AG10803 (cell line): Measurements from ENCODE around the gene AHNAK.
A peak's percentile ranks its signal among the peaks of the same experiment; 100 is the strongest.

Experiments used
- DNase-seq: peaks from one replicate; pipeline ENCODE4 v3.0.0; 2010; ENCODE audit warnings: low read depth
- H3K4me3 ChIP-seq: 2 replicates; pipeline ENCODE4 v1.5.1; 2011; ENCODE audit warnings: mild to moderate bottlenecking, low read length, control low read depth
- TF ChIP-seq, protein P1 (sequence below): conservative IDR thresholded peaks from 2 replicates; pipeline ENCODE4 v1.5.1; 2011; ENCODE audit warnings: mild to moderate bottlenecking, low read length, control low read depth, inconsistent platforms

The AHNAK gene

DNA sequence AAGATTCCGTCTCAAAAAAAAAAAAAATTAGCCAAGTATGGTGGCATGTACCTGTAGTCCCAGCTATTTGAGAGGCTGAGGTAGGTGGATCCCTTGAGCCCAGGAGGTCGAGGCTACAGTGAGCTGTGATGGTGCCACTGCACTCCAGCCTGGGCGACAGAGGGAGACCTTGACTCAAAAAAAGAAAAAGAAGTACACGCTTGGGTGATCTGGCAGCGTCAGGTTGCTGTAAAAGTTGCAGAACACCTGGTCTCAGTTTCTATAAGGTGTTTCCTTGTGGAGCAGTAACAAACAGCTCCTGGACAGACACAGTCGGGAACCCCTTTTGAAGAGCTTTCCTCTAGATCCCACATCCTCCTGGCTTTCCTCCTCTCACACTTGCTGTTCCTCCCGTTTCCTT, 82.0 kb downstream of the AHNAK start:
- DNase-seq = no peak
- H3K4me3 ChIP-seq = no peak overlapping the region

DNA sequence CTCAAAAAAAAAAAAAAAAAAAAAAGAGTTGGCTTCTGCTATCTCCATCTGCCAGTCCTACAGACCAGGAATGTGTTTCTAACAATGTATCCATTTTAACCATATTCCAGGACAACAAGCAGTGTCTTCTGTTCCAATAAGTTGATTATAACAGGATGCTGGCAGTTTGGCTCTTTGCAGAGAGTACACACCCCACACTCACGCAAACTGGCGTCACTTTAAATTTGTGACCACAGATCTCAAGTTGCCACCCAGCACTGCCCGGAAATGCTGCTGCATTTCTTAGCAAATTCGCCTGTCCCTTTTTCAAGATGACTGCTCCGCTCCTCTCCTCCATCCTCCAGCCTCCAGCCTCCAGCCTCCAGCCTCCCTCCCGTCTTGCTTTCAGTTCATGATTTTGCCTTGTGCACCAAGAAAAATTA, 83.5 kb downstream of the AHNAK start:
- peak; percentile 84 for DNase-seq
- no peak overlapping the region for H3K4me3 ChIP-seq
- TF ChIP-seq, protein P1, sequence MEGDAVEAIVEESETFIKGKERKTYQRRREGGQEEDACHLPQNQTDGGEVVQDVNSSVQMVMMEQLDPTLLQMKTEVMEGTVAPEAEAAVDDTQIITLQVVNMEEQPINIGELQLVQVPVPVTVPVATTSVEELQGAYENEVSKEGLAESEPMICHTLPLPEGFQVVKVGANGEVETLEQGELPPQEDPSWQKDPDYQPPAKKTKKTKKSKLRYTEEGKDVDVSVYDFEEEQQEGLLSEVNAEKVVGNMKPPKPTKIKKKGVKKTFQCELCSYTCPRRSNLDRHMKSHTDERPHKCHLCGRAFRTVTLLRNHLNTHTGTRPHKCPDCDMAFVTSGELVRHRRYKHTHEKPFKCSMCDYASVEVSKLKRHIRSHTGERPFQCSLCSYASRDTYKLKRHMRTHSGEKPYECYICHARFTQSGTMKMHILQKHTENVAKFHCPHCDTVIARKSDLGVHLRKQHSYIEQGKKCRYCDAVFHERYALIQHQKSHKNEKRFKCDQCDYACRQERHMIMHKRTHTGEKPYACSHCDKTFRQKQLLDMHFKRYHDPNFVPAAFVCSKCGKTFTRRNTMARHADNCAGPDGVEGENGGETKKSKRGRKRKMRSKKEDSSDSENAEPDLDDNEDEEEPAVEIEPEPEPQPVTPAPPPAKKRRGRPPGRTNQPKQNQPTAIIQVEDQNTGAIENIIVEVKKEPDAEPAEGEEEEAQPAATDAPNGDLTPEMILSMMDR = no peak

More for the DNA sequence above, 82.0 kb downstream of the AHNAK start:
- TF ChIP-seq, protein P1 = no peak

DNA sequence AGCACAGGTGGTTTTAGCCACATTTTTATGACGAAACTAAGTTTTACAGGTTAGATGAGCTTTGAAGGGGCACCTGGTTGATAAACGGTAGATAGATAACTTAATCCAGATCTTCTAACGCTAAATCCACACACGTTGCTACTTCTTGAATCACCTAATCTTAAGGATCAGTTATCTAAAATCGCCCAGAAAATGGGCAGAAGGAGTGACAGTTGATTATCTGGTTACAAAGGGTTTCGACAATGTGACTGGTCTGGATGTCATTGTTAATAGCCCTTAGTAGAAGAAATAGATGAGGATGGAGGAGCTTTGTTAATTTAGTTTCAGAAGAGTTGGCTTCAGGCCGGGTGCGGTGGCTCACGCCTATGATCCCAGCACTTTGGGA, 84.1 kb downstream of the AHNAK start:
- no peak overlapping the region for H3K4me3 ChIP-seq

DNA sequence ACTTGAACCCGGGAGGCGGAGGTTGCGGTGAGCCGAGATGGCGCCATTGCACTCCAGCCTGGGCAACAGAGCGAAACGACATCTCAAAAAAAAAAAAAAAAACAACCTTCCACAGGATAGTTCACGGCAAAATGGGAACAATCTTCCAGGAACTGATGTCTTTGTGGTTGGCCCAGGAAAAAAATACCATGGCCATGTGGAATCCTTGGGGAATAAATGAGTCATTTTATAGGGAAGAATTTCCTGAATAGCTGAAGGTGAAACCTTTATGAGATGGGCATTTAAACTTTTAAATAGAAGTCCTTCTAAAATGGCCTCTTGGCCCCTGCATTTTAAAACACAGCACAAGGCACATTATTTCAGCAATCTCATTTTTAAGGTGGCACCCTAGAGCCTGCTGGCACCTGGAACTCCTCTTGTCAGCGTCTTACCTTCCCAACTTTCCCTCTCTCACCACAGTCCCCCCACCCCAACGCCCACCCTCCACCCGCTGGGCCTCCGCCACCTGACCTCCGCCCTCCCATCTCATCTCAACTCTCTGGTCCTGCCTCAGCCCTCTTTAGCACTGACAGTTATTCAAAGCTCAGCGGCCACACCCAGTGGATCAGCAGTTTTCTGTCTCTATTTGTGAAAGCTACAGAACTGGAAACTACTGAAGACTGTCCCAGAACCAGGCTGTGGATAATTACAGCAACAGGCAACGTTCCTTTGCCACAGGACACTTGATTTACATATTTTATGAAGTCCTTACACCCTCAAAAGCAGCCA, 84.7 kb downstream of the AHNAK start:
- peak; percentile 81 for DNase-seq
- H3K4me3 ChIP-seq = no peak overlapping the region
- TF ChIP-seq, protein P1 = no peak

More for the DNA sequence above, 84.1 kb downstream of the AHNAK start:
- DNase-seq = no peak
- TF ChIP-seq, protein P1 = no peak

DNA sequence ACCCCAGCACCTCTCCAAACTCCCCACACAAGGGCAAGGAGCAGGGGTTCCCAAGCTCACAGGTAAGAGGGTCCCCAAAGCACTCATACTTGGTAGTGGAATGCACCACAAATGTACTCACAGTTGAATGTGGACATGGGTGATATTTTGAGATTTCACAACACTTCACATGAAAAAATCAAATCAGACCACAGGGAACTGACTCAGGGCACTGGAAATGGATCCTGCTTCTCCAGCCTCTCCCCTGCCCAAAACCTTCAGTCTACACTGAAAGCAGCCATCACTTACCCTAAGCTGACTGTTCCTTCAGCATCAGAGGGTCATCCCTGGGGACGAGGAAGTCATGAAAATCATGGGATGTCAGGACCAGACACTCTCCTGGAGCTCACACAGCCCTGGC, 87.5 kb downstream of the AHNAK start:
- DNase-seq = peak; percentile 56
- TF ChIP-seq, protein P1 = no peak
- no peak overlapping the region for H3K4me3 ChIP-seq

DNA sequence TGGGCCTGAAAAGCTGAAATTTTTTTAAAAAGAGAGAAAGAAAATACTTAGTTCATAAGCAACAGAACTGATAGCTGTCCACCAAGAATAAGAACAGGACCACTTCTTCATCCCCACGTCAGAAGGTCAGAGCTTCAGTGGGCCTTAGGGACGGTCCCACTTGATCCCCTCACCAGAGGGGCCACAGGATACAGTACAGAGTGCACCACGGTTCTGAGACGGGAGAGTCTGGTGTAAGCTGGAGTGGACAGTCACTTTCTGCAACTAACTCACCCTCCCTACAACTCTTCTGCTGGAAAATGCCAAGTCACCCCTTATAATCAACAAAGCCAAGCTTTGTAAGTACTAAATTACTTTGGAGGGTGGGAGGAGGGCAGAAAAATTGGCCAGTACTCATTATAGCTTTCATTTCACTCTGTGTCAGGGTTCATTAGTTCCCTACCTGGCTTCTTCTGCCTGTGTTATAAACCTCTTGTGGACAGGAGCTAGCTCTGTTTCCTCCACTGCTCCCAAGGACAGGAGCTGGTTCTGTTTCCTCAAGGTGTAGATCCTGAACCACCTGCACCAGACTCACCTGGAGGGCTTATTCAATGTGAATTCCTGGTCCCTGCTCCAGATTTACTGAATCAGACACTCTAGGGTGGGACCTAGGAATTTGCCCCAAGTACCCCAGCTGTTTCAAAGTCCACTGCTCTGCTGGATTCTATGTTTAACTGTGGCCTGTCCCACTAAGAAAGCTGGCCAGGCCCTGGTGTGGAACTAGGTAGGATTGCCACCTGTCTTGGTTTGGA, 88.2 kb downstream of the AHNAK start:
- DNase-seq = peak; percentile 33
- TF ChIP-seq, protein P1 = no peak
- no peak overlapping the region for H3K4me3 ChIP-seq
